Astrocyte of the spinal cord (primary cell): Measurements from ENCODE around the gene GALNT16.

Source experiments
- DNase-seq: peaks from one replicate; pipeline ENCODE4 v3.0.0; 2011; ENCODE audit warnings: low read depth, low spot score
- H3K4me3 ChIP-seq: 2 replicates; pipeline ENCODE4 v1.5.1; 2011; ENCODE audit warnings: low read depth, mild to moderate bottlenecking, low read length, moderate library complexity
- in situ Hi-C: cut with HindIII; loops from 2 replicates; pipeline ENCODE4 v1.10.0; 2017; ENCODE audit warnings: low sequenced_read_pairs
- TF ChIP-seq, protein P1 (sequence below): IDR thresholded peaks from 2 replicates; pipeline ENCODE4 v1.5.1; 2012; ENCODE audit warnings: low read depth, mild to moderate bottlenecking, low read length, inconsistent platforms

Gene GALNT16

DNA sequence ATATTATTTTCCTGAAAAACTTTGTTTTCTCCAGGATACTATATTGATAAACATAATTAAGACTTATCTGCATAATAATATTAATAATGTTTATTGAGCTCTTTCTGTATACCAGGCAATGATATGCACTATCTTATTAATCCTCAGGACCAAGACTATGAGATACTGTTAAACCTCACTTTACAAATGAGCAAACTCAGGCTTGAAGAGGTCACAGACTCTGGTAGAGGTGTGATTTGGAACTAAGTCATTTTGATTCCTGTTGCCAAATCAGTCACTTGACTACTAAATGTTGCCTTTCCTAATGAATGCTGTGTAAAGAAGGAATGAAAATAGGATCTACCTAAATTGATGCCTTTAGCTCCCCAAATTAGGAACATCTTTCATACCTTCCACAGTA, 145.8 kb downstream of the GALNT16 start:
- in situ Hi-C loops, result no loop called here
- TF ChIP-seq, protein P1, sequence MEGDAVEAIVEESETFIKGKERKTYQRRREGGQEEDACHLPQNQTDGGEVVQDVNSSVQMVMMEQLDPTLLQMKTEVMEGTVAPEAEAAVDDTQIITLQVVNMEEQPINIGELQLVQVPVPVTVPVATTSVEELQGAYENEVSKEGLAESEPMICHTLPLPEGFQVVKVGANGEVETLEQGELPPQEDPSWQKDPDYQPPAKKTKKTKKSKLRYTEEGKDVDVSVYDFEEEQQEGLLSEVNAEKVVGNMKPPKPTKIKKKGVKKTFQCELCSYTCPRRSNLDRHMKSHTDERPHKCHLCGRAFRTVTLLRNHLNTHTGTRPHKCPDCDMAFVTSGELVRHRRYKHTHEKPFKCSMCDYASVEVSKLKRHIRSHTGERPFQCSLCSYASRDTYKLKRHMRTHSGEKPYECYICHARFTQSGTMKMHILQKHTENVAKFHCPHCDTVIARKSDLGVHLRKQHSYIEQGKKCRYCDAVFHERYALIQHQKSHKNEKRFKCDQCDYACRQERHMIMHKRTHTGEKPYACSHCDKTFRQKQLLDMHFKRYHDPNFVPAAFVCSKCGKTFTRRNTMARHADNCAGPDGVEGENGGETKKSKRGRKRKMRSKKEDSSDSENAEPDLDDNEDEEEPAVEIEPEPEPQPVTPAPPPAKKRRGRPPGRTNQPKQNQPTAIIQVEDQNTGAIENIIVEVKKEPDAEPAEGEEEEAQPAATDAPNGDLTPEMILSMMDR, result no peak
- DNase-seq, result no peak
- no peak overlapping the region for H3K4me3 ChIP-seq
